ENCODE data around the gene MMRN1. TPM values are rescaled to one million over a fixed set of nuclear protein-coding genes. Genes with fewer than 3 reads are reported as not detected.
A peak's percentile ranks its signal among the peaks of the same experiment; 100 is the strongest.

The MMRN1 gene
- total and polyA plus RNA-seq, 4 donors: 3.7 to 35.9 (median 10.7) TPM

DNA sequence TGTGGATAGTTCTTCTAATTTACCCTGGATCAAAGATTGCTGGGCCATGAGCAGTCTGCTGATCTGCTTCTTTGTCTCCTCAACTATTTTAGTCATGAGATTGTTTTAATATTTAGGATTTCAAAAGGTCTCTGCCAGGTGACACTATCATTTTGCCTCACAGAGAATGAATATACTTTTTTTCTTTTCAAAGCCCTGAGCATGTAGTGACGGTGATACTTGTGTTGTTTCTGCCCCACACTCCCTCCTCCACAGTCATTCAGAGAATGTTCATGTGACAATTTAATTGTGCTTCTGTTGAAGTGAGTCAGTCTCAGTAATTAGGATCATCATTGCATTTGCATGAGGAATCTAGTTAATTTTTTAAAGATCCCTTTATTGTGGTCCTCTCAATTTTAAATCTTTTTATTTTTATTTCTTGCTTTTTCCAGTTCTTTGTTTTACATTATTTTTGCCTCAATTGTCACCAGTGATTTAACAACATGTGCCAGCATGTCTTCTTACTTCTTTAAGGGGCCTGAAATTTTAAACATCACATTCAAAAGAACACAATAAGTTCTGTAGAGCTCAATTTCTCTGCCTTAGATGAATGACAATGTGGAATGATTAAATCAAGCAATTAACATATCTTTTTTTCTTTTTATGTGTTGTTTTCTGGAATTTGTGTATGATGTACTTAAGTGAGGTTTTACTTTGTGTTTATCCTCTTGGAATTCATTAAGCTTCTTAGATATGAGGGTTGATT, 12.3 kb downstream of the MMRN1 start:
- WGBS (ENCODE audit: insufficient coverage): no CpG with 5 or more reads among the region's 1 CpG
- H3K36me3 ChIP-seq (ENCODE audit: control insufficient read depth, insufficient read depth, low read length): no peaks in the 10 kb centered on the region
- no peaks in the 10 kb centered on the region for H3K9me3 ChIP-seq (ENCODE audit: control insufficient read depth, insufficient read depth, low read length)
- no peak overlapping the region for H3K27ac ChIP-seq (ENCODE audit: low read depth, low read length)
- no peak overlapping the region for H3K4me3 ChIP-seq (ENCODE audit: low read depth, low read length)
- H3K27me3 ChIP-seq (ENCODE audit: control insufficient read depth, insufficient read depth, low read length): no peaks in the 10 kb centered on the region
- no peaks in the 10 kb centered on the region for H3K4me1 ChIP-seq (ENCODE audit: control insufficient read depth, insufficient read depth, low read length)
- DNase-seq (ENCODE audit: low read depth in 4 of 6, low spot score in 6 of 6): peak in 1 of 6 donors; percentile 34

DNA sequence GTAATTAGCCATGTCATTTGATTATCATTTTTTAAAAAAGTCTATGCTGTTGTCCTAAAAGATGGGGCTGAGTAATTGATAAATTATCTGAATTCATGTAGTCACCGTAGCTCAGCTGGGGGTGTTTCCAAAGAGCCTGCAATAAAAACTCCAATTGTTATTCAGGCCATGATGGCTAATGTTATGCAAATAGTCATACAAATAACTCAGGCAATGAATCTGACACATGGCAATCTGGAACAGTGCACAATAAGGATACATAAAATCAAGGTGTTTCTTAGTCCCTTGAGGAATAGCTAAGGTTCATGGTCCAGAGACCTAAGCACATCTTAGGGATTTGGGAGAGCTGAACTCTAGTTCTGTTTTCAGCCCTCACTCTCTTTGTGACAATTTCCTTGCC, 15.2 kb downstream of the MMRN1 start:
- no peak for DNase-seq (ENCODE audit: low read depth in 4 of 6, low spot score in 6 of 6)
- no peaks in the 10 kb centered on the region for H3K27me3 ChIP-seq (ENCODE audit: control insufficient read depth, insufficient read depth, low read length)
- no peak overlapping the region for H3K4me3 ChIP-seq (ENCODE audit: low read depth, low read length)
- H3K9me3 ChIP-seq (ENCODE audit: control insufficient read depth, insufficient read depth, low read length): no peaks in the 10 kb centered on the region
- H3K27ac ChIP-seq (ENCODE audit: low read depth, low read length): no peak overlapping the region
- H3K36me3 ChIP-seq (ENCODE audit: control insufficient read depth, insufficient read depth, low read length): no peaks in the 10 kb centered on the region
- no CpG with 5 or more reads among the region's 1 CpG for WGBS (ENCODE audit: insufficient coverage)
- H3K4me1 ChIP-seq (ENCODE audit: control insufficient read depth, insufficient read depth, low read length): no peaks in the 10 kb centered on the region

DNA sequence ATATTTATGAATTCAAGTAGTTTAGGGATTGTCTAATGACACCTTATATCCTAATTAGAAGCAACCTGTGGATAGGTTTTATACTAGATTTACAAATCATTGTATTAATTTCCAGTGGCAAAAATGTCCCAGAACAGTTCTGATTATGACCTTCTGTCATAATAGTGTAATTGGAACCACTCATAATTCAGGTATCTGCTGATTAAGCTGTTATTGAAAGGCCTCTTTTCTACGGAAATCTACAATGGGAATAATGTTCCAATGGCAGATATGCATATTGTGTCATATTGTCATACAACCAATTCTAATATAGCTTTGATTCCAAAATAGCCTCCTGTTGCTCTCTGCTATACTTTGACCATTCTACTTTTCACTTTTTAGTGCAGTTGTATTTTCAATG, 19.0 kb downstream of the MMRN1 start:
- H3K36me3 ChIP-seq (ENCODE audit: control insufficient read depth, insufficient read depth, low read length): no peaks in the 10 kb centered on the region
- H3K9me3 ChIP-seq (ENCODE audit: control insufficient read depth, insufficient read depth, low read length): no peaks in the 10 kb centered on the region
- H3K4me3 ChIP-seq (ENCODE audit: low read depth, low read length): no peak overlapping the region
- no peaks in the 10 kb centered on the region for H3K27me3 ChIP-seq (ENCODE audit: control insufficient read depth, insufficient read depth, low read length)
- no peaks in the 10 kb centered on the region for H3K4me1 ChIP-seq (ENCODE audit: control insufficient read depth, insufficient read depth, low read length)
- WGBS (ENCODE audit: insufficient coverage): no CpG with 5 or more reads among the region's 1 CpG
- no peak for DNase-seq (ENCODE audit: low read depth in 4 of 6, low spot score in 6 of 6)
- H3K27ac ChIP-seq (ENCODE audit: low read depth, low read length): no peak overlapping the region

DNA sequence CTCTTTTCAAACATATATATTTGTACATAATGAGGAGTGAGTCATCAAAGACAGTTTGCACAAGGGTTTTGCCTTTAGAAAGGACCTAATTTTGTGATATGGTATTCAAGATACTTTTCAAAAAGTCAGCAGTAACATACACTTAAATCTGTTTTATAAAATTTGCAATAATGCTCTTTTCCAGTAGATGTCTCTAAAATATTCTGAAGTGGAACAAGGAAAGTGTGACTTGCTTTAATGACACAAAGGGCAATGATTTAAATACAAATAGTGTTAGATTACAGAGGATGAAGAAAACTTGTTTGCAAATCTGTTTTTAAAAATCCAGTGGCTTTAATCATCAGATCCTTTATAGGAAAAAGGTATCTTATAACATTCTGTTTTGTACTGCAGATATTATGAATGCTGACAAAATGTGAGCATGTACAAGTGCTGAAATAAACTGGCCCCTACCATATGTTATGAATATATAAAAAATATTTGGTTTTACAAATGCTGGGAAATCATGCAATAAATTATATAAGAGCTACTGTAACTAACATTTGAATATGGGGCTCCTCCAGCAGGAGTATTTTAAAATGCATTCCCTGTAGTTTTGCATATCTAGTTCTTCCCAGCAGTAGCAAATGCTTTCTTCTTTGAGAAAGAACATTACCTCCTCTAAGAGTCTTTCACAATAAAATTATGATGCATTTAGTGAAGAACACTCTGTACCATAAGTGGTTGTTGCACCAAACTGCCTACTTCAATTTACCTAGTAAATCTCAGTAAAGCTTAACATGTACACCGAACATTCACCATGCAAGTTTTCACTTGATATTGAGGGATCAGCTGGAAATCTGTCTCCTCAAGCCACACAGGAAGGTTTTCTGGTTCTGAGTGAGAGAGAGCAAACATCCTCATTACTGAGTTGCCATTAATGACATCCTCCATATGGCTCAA, 20.2 kb downstream of the MMRN1 start:
- H3K9me3 ChIP-seq (ENCODE audit: control insufficient read depth, insufficient read depth, low read length): no peaks in the 10 kb centered on the region
- no peaks in the 10 kb centered on the region for H3K27me3 ChIP-seq (ENCODE audit: control insufficient read depth, insufficient read depth, low read length)
- H3K4me1 ChIP-seq (ENCODE audit: control insufficient read depth, insufficient read depth, low read length): no peaks in the 10 kb centered on the region
- DNase-seq (ENCODE audit: low read depth in 4 of 6, low spot score in 6 of 6): peak in 3 of 6 donors; percentile 17 to 77 (median 52)
- WGBS (ENCODE audit: insufficient coverage): no CpG with 5 or more reads among the region's 1 CpG
- H3K36me3 ChIP-seq (ENCODE audit: control insufficient read depth, insufficient read depth, low read length): no peaks in the 10 kb centered on the region
- no peak overlapping the region for H3K27ac ChIP-seq (ENCODE audit: low read depth, low read length)
- H3K4me3 ChIP-seq (ENCODE audit: low read depth, low read length): no peak overlapping the region

DNA sequence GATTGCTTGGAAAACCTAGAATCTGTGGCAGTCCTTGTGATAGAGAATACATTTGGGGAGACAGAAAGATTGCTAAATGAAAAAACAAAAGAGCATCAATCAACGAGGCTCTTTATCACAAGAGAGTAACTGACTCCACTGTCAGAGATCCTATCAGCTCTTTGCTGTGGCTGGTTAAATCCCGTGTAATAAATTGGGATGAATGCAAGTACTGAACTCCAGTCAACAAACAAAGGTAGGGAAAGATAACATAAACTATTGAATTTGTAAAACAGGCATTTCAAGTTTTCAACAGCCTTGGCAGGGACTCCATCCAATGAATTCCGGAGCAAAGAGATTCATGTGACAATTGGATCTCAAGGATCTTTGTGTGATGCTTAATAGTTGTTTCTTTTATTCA, 21.3 kb downstream of the MMRN1 start:
- H3K27ac ChIP-seq (ENCODE audit: low read depth, low read length): no peak overlapping the region
- no peaks in the 10 kb centered on the region for H3K9me3 ChIP-seq (ENCODE audit: control insufficient read depth, insufficient read depth, low read length)
- no peak for DNase-seq (ENCODE audit: low read depth in 4 of 6, low spot score in 6 of 6)
- no CpG with 5 or more reads among the region's 3 CpGs for WGBS (ENCODE audit: insufficient coverage)
- H3K4me1 ChIP-seq (ENCODE audit: control insufficient read depth, insufficient read depth, low read length): no peaks in the 10 kb centered on the region
- no peaks in the 10 kb centered on the region for H3K27me3 ChIP-seq (ENCODE audit: control insufficient read depth, insufficient read depth, low read length)
- no peak overlapping the region for H3K4me3 ChIP-seq (ENCODE audit: low read depth, low read length)
- no peaks in the 10 kb centered on the region for H3K36me3 ChIP-seq (ENCODE audit: control insufficient read depth, insufficient read depth, low read length)

DNA sequence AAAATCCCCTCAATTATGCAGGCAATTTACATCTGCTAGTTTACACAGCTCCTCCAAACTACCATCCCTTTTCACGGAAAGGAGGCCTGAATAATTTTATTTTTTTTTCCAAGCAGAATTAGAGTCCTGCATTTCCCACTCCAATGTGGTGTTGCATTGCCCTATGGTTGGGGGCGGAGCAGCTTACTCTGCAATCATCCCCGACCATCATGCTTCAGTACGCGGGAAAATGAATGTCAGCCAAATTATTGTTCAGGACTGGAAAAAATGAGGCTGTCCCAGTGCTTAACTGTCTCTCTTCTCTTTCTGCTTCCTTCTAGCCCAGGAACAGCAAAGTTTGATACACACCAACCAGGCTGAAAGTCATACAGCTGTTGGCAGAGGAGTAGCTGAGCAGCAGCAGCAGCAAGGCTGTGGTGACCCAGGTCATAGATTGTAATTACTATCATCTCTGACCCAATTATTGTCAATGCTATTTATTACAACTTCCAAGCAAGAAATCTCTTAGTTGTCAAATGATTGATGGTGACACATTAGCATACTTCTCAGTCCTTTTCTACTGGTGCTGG, 28.3 kb downstream of the MMRN1 start:
- Histone ChIP-seq H3K27me3 (ENCODE audit: control insufficient read depth, insufficient read depth, low read length) (no peaks in the 10 kb centered on the region), H3K4me1 (ENCODE audit: control insufficient read depth, insufficient read depth, low read length) (no peaks in the 10 kb centered on the region), H3K4me3 (ENCODE audit: low read depth, low read length) (no peak overlapping the region), H3K27ac (ENCODE audit: low read depth, low read length) (no peak overlapping the region), H3K9me3 (ENCODE audit: control insufficient read depth, insufficient read depth, low read length) (peaks cover 2% of the 10 kb centered on the region), H3K36me3 (ENCODE audit: control insufficient read depth, insufficient read depth, low read length) (no peaks in the 10 kb centered on the region)
- WGBS (ENCODE audit: insufficient coverage): 20% methylated on average over 1 of the region's 5 CpGs
- no peak for DNase-seq (ENCODE audit: low read depth in 4 of 6, low spot score in 6 of 6)

DNA sequence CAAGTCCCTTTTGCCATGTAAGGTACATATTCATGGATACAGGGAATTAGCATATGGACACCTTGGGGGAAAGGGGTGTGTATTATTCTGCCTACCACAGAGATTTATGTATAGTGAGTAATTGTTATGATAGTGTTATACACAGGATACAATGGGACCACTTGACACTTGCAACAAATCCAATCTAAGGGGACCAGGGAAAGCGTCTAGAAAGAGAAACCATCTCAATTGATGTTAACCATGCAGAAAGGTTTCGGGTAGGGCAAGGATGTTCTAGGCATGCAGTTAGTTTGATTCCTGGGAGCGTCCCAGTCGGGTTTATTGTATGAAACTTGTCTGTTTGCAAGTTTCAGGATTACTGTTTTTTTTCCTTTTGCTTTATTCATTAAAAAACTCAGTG, 34.2 kb downstream of the MMRN1 start:
- no peaks in the 10 kb centered on the region for H3K36me3 ChIP-seq (ENCODE audit: control insufficient read depth, insufficient read depth, low read length)
- H3K4me3 ChIP-seq (ENCODE audit: low read depth, low read length): no peak overlapping the region
- WGBS (ENCODE audit: insufficient coverage): 60% methylated on average over 2 of the region's 4 CpGs
- no peak for DNase-seq (ENCODE audit: low read depth in 4 of 6, low spot score in 6 of 6)
- H3K27ac ChIP-seq (ENCODE audit: low read depth, low read length): no peak overlapping the region
- H3K27me3 ChIP-seq (ENCODE audit: control insufficient read depth, insufficient read depth, low read length): no peaks in the 10 kb centered on the region
- no peaks in the 10 kb centered on the region for H3K4me1 ChIP-seq (ENCODE audit: control insufficient read depth, insufficient read depth, low read length)
- H3K9me3 ChIP-seq (ENCODE audit: control insufficient read depth, insufficient read depth, low read length): peaks cover 4% of the 10 kb centered on the region

DNA sequence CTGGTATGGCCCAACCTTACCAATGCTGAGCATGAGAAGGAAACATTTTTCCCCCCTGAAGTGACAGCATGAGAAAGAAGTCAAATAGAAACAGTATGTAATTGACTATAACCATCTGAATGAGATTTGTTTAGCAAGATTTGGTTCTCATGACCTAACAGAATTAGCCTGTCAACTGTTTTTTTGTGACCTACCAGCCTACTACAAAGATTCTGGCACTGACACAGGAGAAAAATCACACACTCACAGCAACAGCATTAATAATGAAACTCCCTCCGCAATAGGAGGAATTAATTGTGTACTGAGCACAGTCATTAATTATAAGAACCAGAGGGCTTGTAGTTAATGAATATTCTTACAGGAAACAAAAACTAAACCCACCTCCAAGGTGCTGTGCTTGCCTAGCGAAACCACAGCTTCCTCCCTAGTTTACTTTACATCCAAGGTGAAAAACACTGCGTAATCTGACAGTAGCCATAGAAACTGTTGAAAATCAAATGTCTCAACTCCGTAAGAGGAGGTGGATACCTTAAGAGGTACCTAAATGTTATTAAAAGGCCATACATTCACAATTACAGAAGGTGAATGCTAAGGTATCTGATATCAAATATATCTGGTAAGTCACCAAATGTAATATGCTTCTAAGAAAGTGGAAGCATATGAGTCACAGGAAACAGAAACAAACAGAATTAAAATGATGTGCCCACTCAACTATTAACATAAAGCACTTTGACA, 34.9 kb downstream of the MMRN1 start:
- peaks cover 4% of the 10 kb centered on the region for H3K9me3 ChIP-seq (ENCODE audit: control insufficient read depth, insufficient read depth, low read length)
- H3K36me3 ChIP-seq (ENCODE audit: control insufficient read depth, insufficient read depth, low read length): no peaks in the 10 kb centered on the region
- no peaks in the 10 kb centered on the region for H3K4me1 ChIP-seq (ENCODE audit: control insufficient read depth, insufficient read depth, low read length)
- peak in 2 of 6 donors; percentile 8 to 42 for DNase-seq (ENCODE audit: low read depth in 4 of 6, low spot score in 6 of 6)
- H3K4me3 ChIP-seq (ENCODE audit: low read depth, low read length): no peak overlapping the region
- no peaks in the 10 kb centered on the region for H3K27me3 ChIP-seq (ENCODE audit: control insufficient read depth, insufficient read depth, low read length)
- WGBS (ENCODE audit: insufficient coverage): no CpG with 5 or more reads among the region's 4 CpGs
- no peak overlapping the region for H3K27ac ChIP-seq (ENCODE audit: low read depth, low read length)

DNA sequence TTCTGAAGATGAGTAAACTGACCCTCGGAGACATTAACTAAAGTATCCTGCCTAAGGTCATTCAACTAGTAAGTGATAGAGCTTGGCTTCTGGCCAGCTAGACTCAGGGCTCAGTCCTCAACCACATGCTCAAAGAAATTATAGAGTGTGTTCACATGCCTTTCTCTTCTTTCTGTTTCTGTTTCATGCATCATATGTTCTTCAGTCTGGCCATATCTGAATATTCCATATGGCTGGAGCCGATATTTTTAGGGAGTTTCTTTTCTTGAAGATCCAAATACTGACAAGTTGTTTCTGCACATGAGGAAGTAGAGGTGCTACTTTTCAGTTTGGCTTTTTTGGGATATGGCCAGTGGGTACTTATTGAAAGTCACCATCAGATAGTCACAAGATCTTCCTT, 44.9 kb downstream of the MMRN1 start:
- WGBS (ENCODE audit: insufficient coverage): no CpG with 5 or more reads among the region's 2 CpGs

More for the DNA sequence above, 44.9 kb downstream of the MMRN1 start:
- Histone ChIP-seq H3K9me3 (ENCODE audit: control insufficient read depth, insufficient read depth, low read length) (no peaks in the 10 kb centered on the region), H3K4me3 (ENCODE audit: low read depth, low read length) (no peak overlapping the region), H3K27ac (ENCODE audit: low read depth, low read length) (no peak overlapping the region), H3K36me3 (ENCODE audit: control insufficient read depth, insufficient read depth, low read length) (no peaks in the 10 kb centered on the region), H3K27me3 (ENCODE audit: control insufficient read depth, insufficient read depth, low read length) (no peaks in the 10 kb centered on the region), H3K4me1 (ENCODE audit: control insufficient read depth, insufficient read depth, low read length) (no peaks in the 10 kb centered on the region)
- peak in 2 of 6 donors; percentile 13 to 87 for DNase-seq (ENCODE audit: low read depth in 4 of 6, low spot score in 6 of 6)
